Skeletal muscle tissue (tissue), 4 donors: ENCODE results near the gene ATF5. TPM values are rescaled to one million over a fixed set of nuclear protein-coding genes. Genes with fewer than 3 reads are reported as not detected.

Experiments
- H3K27ac ChIP-seq: one replicate; pipeline ENCODE4 v1.7.0; 2013; ENCODE audit warnings: mild to moderate bottlenecking, low read depth, low read length, inconsistent platforms
- H3K27me3 ChIP-seq, 3 donors: one replicate each; pipeline ENCODE4 v1.7.0; 2013; ENCODE audit warnings: low read length in 3 of 3; ENCODE audit not compliant: control insufficient read depth in 3 of 3, insufficient read depth in 3 of 3
- H3K36me3 ChIP-seq, 3 donors: one replicate each; pipeline ENCODE4 v1.7.0; 2013; ENCODE audit warnings: low read length in 3 of 3; ENCODE audit not compliant: control insufficient read depth in 3 of 3, insufficient read depth in 3 of 3
- H3K4me1 ChIP-seq, 3 donors: one replicate each; pipeline ENCODE4 v1.7.0; 2013; ENCODE audit warnings: low read length in 3 of 3, mild to moderate bottlenecking in 3 of 3; ENCODE audit not compliant: control insufficient read depth in 3 of 3, insufficient read depth in 3 of 3
- H3K4me3 ChIP-seq, 3 donors: one replicate each; pipeline ENCODE4 v1.7.0; 2013; ENCODE audit warnings: low read length in 3 of 3
- H3K9ac ChIP-seq, 3 donors: one replicate each; pipeline ENCODE4 v1.7.0; 2013; ENCODE audit warnings: low read length in 3 of 3, mild to moderate bottlenecking in 3 of 3, moderate library complexity in 2 of 3, low read depth in 1 of 3
- H3K9me3 ChIP-seq, 3 donors: one replicate each; pipeline ENCODE4 v1.7.0; 2013; ENCODE audit warnings: low read length in 3 of 3; ENCODE audit not compliant: control insufficient read depth in 3 of 3
- total RNA-seq: library from RNA; depleted of rRNA; stranded (reverse); fragments of >200 nt; gene quantifications from one replicate; pipeline ENCODE4 v1.2.3, GENCODE V29; 2014
- donor health status: Osteomylitis.

Gene ATF5
- total RNA-seq, 1 donor from 2014 or later, result 2.1 TPM

- no peak overlapping the region for H3K4me3 ChIP-seq
- no peak overlapping the region for H3K27ac ChIP-seq
- no peak overlapping the region for H3K9ac ChIP-seq
- peaks cover 12 to 18% (median 13%) of the 10 kb centered on the region in 3 donors for H3K4me1 ChIP-seq
- peaks cover 0 to under 1% (median 0%) of the 10 kb centered on the region in 3 donors for H3K36me3 ChIP-seq
- no peaks in the 10 kb centered on the region for H3K9me3 ChIP-seq
- H3K27me3 ChIP-seq, result peaks cover 0 to 13% (median 7%) of the 10 kb centered on the region in 3 donors
Measured at GRCh38 chr19:49894011-49894664, 34.9 kb upstream of the ATF5 start.

GRCh38 chr19:49894879-49895565 lies 34.0 kb upstream of the ATF5 start:
- no peak overlapping the region for H3K4me3 ChIP-seq
- H3K4me1 ChIP-seq, result peaks cover 8 to 11% (median 10%) of the 10 kb centered on the region in 3 donors
- peaks cover 0 to 13% (median 7%) of the 10 kb centered on the region in 3 donors for H3K27me3 ChIP-seq
- H3K36me3 ChIP-seq, result no peaks in the 10 kb centered on the region
- no peaks in the 10 kb centered on the region for H3K9me3 ChIP-seq
- H3K27ac ChIP-seq, result no peak overlapping the region
- H3K9ac ChIP-seq, result no peak overlapping the region

GRCh38 chr19:49895566-49896297 lies 33.3 kb upstream of the ATF5 start:
- H3K27ac ChIP-seq, result no peak overlapping the region
- H3K4me1 ChIP-seq, result peaks cover 4 to 8% (median 7%) of the 10 kb centered on the region in 3 donors
- H3K27me3 ChIP-seq, result peaks cover 0 to 10% (median 7%) of the 10 kb centered on the region in 3 donors
- no peak overlapping the region for H3K9ac ChIP-seq
- H3K9me3 ChIP-seq, result no peaks in the 10 kb centered on the region
- no peak overlapping the region for H3K4me3 ChIP-seq
- no peaks in the 10 kb centered on the region for H3K36me3 ChIP-seq

GRCh38 chr19:49896863-49897621 lies 32.0 kb upstream of the ATF5 start, which contains the start of gene IL4I1:
Gene IL4I1 (minus strand): TSS chr19:49896887. CDS start chr19:49896160, 727 bp downstream.
- H3K4me1 ChIP-seq, result peaks cover 4 to 8% (median 7%) of the 10 kb centered on the region in 3 donors
- H3K4me3 ChIP-seq, result peak within 1 kb of the TSS in 1 of 3 donors; percentile 24
- no peaks in the 10 kb centered on the region for H3K36me3 ChIP-seq
- H3K9me3 ChIP-seq, result no peaks in the 10 kb centered on the region
- peak within 1 kb of the TSS; percentile 44 for H3K27ac ChIP-seq
- H3K9ac ChIP-seq, result peak within 1 kb of the TSS in 2 of 3 donors; percentile 32 to 43
- peaks cover 0 to 5% (median 0%) of the 10 kb centered on the region in 3 donors for H3K27me3 ChIP-seq

GRCh38 chr19:49904136-49904535 lies 24.9 kb upstream of the ATF5 start:
- H3K36me3 ChIP-seq, result peaks cover 15 to 21% (median 18%) of the 10 kb centered on the region in 3 donors
- H3K27me3 ChIP-seq, result no peaks in the 10 kb centered on the region
- no peaks in the 10 kb centered on the region for H3K9me3 ChIP-seq
- H3K4me3 ChIP-seq, result no peak overlapping the region
- H3K4me1 ChIP-seq, result peaks cover 0 to 6% (median 0%) of the 10 kb centered on the region in 3 donors
- H3K27ac ChIP-seq, result no peak overlapping the region
- no peak overlapping the region for H3K9ac ChIP-seq

- Histone ChIP-seq H3K27ac (no peak overlapping the region), H3K27me3 (no peaks in the 10 kb centered on the region), H3K9me3 (no peaks in the 10 kb centered on the region), H3K36me3 (peaks cover 21 to 30% (median 22%) of the 10 kb centered on the region in 3 donors), H3K4me1 (peaks cover 5 to 8% (median 6%) of the 10 kb centered on the region in 3 donors), H3K9ac (peak overlapping the region in 1 of 3 donors; percentile 45), H3K4me3 (no peak overlapping the region)
Measured at GRCh38 chr19:49906879-49907564, 22.0 kb upstream of the ATF5 start.

- Histone ChIP-seq H3K9me3 (no peaks in the 10 kb centered on the region), H3K9ac (no peak overlapping the region), H3K4me1 (peaks cover 5 to 8% (median 6%) of the 10 kb centered on the region in 3 donors), H3K27me3 (no peaks in the 10 kb centered on the region), H3K36me3 (peaks cover 21 to 30% (median 23%) of the 10 kb centered on the region in 3 donors), H3K27ac (no peak overlapping the region), H3K4me3 (no peak overlapping the region)
Measured at GRCh38 chr19:49907745-49908446, 21.1 kb upstream of the ATF5 start.

- Histone ChIP-seq H3K27me3 (no peaks in the 10 kb centered on the region), H3K4me1 (peaks cover 5 to 8% (median 6%) of the 10 kb centered on the region in 3 donors), H3K9me3 (no peaks in the 10 kb centered on the region), H3K36me3 (peaks cover 21 to 35% (median 27%) of the 10 kb centered on the region in 3 donors), H3K9ac (no peak overlapping the region), H3K4me3 (no peak overlapping the region), H3K27ac (no peak overlapping the region)
Measured at GRCh38 chr19:49908480-49909420, 20.3 kb upstream of the ATF5 start.
